Stimulated activated CD4-positive, alpha-beta T cell treated with anti-CD3 and anti-CD28 coated beads, Interleukin-1b, Interleukin-23, amount 100 ng/mL, for 24 hours (primary cell): Measurements from ENCODE around the gene SRGAP3.

Source experiments
- DNase-seq, 4 experiments: peaks; one replicate each; pipeline ENCODE4 v3.0.0-alpha.2; 2020; ENCODE audit warnings: low read depth in 4 of 4, low spot score in 1 of 4

Gene SRGAP3

GRCh38 chr3:9026320-9027045, 223.0 kb downstream of the SRGAP3 start:
- DNase-seq = no peak

GRCh38 chr3:9024341-9024740, 225.1 kb downstream of the SRGAP3 start:
- DNase-seq = no peak

- DNase-seq = no peak
These were observed 226.2 kb downstream of the SRGAP3 start for GRCh38 chr3:9023226-9023590.

- no peak for DNase-seq
These were observed 226.9 kb downstream of the SRGAP3 start for GRCh38 chr3:9022305-9023225.

- DNase-seq = no peak
These were observed 228.0 kb downstream of the SRGAP3 start for GRCh38 chr3:9021271-9022009.

- no peak for DNase-seq
These were observed 229.0 kb downstream of the SRGAP3 start for GRCh38 chr3:9020426-9020825.

GRCh38 chr3:9019259-9019961, 230.0 kb downstream of the SRGAP3 start:
- DNase-seq = no peak

GRCh38 chr3:9015250-9015649, 234.2 kb downstream of the SRGAP3 start:
- DNase-seq = no peak

- DNase-seq = no peak
These were observed 235.5 kb downstream of the SRGAP3 start for GRCh38 chr3:9013782-9014563.

GRCh38 chr3:9012521-9012920, 236.9 kb downstream of the SRGAP3 start:
- no peak for DNase-seq

- DNase-seq = no peak
These were observed 239.4 kb downstream of the SRGAP3 start for GRCh38 chr3:9009976-9010545.

- DNase-seq = no peak
These were observed 240.7 kb downstream of the SRGAP3 start for GRCh38 chr3:9008550-9009255.

- DNase-seq = no peak
These were observed 241.5 kb downstream of the SRGAP3 start for GRCh38 chr3:9007928-9008327.

- no peak for DNase-seq
These were observed 242.2 kb downstream of the SRGAP3 start for GRCh38 chr3:9007213-9007612.

- DNase-seq = no peak
These were observed 249.4 kb downstream of the SRGAP3 start for GRCh38 chr3:9000041-9000440.

- no peak for DNase-seq
These were observed 252.3 kb downstream of the SRGAP3 start for GRCh38 chr3:8997151-8997550.

GRCh38 chr3:8996681-8997121, 252.7 kb downstream of the SRGAP3 start:
- DNase-seq = no peak

- DNase-seq = no peak
These were observed 253.2 kb downstream of the SRGAP3 start for GRCh38 chr3:8996216-8996615.

- no peak for DNase-seq
These were observed 255.2 kb downstream of the SRGAP3 start for GRCh38 chr3:8994226-8994625.
